Central memory CD4-positive, alpha-beta T cell (primary cell): Measurements from ENCODE around the gene PAEP.
A peak's percentile ranks its signal among the peaks of the same experiment; 100 is the strongest.

Source experiments
- DNase-seq: peaks from one replicate; pipeline ENCODE4 v3.0.0; 2022

PAEP gene

DNA sequence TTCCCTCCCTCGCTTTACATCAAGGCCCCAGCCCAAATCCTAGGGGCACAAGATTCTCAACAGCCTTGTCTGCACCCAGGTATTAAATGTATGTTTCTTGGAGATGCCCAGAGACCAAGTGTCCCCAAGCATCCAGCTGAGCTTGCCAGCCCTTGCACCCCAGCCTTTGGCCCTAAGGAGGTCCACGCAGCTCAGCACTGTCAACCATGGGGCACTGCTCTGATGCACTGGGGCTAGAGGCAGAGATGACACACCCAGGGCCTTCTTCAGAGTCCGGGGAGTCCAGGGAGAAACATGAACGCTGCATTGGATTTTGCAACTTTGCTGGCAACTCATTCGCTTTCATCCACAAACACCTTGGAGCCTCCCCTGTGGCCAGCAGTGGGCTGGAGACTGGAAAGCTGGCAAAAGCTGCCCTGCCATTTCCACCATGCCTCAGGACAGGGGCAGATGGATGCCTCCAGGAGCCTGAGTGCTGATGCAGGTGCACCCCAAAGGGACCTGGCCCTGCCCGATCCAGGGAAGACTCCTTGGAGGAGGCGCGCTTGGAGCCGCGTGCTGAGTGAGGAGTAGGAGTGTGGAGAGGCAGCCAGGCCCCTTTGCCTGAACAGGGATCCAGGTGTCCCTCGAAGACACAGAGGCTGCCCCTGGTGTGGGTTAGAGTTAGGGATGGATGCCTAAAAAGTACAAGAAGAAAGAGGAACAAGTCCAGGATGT, 19.3 kb downstream of the PAEP start:
- no peak for DNase-seq

DNA sequence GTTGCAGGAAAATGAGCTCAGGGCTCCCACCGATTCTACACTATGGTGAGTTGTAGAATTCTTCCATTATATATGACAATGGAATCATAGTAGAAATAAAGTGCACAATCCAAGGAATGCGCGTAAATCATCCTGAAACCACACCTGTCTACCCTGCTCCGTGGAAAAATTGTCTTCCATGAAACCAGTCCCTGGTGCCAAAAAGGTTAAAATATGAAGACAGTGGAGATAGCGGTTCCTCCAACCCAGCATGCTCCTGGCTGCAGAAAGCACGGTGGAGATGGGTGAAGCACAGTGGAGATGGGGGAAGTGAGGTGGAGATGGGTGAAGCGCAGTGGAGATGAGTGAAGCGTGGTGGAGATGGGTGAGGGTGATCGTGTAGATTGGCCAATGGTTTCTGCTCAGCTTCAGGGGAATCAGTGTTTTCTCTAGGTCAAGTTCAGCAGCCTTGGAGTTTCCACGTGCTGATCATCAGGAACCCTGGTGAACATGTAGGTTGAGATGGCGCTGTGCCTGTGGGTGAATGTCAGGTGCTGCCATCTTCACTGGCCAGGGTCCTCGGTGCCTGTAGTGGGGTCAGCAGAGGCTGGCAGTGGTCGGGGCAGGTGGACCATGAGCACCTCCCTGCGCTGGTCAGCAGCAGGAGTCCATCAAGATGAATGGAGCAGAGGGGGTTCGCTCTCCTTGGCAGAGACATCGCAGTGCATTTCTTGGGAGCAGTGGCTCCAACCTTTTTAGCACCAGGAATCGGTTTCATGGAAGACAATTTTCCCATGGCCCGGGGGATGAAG, 20.3 kb downstream of the PAEP start:
- no peak for DNase-seq

- DNase-seq, result no peak
Observed at GRCh38 chr9:135582541-135582940, 21.0 kb downstream of the PAEP start.

DNA sequence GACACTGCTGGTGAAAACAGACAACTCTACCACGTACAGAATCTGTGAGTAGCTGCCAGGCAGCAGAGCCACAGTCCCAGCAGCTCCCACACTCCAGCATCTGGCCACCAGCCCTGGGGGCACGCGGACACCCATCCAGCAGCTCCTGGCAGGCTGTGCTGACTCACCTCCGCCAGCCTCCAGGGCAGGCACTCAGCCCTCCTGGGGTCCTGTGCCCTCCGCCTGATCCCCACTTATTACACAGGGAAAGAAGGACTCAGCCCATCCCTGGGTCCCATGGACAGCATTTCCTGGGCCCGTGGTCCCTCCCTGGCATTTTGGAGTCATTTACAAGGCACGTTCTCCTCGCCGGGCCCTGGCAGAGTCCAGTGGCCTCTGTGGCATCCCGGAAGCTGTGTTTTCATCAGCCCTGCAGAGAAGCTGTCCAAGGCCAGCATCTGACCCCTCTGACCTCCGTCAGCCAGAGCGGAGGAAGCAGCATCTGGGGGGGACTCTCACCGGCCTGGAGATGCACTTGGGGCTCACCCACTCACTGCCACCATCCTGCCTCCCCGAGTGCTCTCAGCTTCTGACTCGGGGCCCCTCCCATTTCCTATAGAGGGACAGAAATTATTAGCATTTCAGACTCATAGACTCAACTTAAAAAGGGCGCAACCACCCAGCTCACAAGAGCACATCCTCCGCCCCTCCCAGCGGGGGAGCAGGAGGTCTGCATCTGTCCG, 21.6 kb downstream of the PAEP start:
- no peak for DNase-seq

DNA sequence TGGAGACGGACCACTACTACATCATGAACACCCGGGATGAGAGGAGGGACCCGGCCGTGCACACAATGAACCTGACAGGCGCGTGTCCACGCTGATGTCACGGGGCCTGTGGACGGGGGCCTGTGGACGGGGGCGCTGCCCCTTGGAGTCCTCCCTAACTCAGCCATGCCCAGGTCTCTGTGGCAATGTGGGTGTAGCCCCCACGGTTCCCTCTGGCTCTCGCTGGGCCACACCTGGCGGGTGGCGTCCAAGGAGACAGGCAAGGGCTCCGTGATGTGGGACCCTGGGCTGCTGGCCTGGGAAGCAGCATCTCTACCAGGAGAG, 22.1 kb downstream of the PAEP start:
- no peak for DNase-seq

- no peak for DNase-seq
Observed at GRCh38 chr9:135584371-135584770, 22.8 kb downstream of the PAEP start.

DNA sequence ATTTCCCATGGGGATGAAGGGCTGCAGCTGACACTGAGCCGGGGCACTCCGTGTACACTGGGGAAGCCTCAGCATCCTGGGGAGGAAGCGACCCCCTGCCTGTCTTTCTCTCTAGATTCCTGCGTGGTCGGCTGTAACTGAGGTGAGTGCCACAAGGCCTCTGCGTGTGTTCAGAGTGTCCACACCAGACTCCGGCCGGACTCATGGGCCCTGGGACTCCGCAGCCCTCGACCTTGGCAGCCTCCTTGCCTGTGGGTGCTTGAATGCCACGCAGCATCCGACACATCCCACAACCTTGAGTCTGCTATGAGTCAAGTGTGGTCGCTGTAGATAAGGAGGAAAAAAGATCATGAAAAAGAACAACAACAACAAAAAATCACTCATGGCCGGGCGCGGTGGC, 23.4 kb downstream of the PAEP start:
- no peak for DNase-seq

GRCh38 chr9:135586601-135587109, 25.1 kb downstream of the PAEP start:
- DNase-seq, result no peak

GRCh38 chr9:135587658-135588057, 26.1 kb downstream of the PAEP start:
- no peak for DNase-seq

GRCh38 chr9:135588371-135588770, 26.8 kb downstream of the PAEP start:
- no peak for DNase-seq

GRCh38 chr9:135588886-135589595, 27.5 kb downstream of the PAEP start:
- DNase-seq, result no peak

- no peak for DNase-seq
Observed at GRCh38 chr9:135589596-135590485, 28.3 kb downstream of the PAEP start.

GRCh38 chr9:135590486-135591079, 29.0 kb downstream of the PAEP start:
- no peak for DNase-seq

- no peak for DNase-seq
Observed at GRCh38 chr9:135591506-135592330, 30.2 kb downstream of the PAEP start.

- DNase-seq, result no peak
Observed at GRCh38 chr9:135592331-135592590, 30.7 kb downstream of the PAEP start.

- no peak for DNase-seq
Observed at GRCh38 chr9:135592625-135593024, 31.1 kb downstream of the PAEP start.

GRCh38 chr9:135596211-135596610, 34.7 kb downstream of the PAEP start:
- DNase-seq, result no peak

DNA sequence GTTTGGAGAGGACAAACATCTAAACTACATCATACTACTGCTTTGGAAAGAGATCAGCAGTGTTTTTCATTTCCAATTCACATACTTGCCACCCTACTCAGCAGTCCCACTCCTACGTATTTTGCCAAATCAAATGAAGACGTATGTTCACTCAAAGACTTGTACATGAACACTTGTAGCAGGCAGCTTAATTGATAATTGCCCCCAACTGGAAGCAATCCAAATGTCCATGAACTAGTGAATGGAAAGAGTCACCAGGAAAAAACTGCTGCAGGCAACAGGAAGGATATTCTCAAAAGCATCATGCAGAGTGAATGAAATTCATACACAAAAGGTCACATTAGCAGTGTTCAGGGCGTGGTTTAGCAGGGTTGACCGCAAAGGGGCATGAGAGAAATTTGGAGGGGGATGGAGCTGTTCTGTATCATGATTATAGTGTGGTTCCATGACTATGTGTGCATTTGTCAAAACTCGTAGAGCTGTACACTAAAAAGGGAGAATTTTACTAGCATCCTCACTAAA, 38.8 kb downstream of the PAEP start:
- DNase-seq, result no peak

DNA sequence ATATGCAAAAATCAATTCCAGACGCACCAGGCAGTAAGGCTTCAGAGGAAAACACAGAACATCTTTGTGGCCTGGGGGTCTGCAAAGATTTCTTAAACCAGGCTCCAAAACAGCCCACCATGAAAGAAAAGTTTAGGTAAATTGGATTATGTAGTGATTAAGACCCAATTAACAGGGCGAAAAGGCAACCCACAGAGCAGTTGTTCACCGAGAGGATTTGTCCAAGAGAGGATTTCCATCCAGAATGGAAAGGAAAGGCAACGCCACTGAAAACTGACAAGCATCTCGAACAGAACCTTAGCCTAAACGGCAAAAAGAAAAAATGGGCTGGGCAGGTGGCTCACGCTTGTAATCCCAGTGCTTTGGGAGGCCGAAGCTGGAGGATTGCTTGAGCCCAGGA, 40.4 kb downstream of the PAEP start:
- DNase-seq, result no peak

DNA sequence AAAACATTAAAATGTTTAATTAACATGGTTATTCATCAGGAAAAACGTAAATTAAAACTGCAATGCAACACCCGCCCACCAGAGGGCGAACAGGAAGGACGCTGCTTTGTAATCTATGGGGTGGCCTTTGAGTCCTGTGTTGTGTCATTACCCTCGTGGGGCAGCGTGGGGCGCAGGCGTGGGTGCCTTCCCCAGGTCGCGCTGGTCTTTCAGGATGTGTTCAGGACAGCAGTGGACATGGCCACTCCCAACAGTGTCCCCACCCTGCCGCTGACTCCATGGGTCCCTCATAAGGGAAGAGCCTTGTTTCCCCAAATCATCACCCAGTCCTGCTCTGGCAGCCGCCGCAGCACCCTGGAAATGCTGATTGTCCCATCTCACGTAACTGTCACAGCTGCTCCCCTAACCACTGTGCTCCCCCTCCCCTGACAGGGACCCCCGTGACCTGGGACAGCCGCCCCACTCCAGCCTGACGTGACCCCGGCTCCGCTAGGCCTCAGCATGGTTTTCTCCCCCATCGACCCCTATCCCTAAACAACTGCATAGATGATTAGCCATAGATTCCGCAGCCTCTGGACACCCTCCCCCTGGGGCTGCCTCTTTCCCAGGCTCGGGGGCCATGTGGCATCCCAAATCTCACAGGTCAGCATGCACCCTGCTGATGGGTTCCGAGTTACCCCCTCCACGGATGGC, 41.4 kb downstream of the PAEP start:
- peak; percentile 17 for DNase-seq
